DMS153 treated with DMSO at 0.1 percent for 48 hours (cell line): ENCODE results near the gene CHRNB2.

Experiments used
- DNase-seq: peaks from one replicate; lab custom pipeline; 2025; ENCODE audit not compliant: unreplicated experiment; lab: John Stamatoyannopoulos, UW

Gene CHRNB2

DNA sequence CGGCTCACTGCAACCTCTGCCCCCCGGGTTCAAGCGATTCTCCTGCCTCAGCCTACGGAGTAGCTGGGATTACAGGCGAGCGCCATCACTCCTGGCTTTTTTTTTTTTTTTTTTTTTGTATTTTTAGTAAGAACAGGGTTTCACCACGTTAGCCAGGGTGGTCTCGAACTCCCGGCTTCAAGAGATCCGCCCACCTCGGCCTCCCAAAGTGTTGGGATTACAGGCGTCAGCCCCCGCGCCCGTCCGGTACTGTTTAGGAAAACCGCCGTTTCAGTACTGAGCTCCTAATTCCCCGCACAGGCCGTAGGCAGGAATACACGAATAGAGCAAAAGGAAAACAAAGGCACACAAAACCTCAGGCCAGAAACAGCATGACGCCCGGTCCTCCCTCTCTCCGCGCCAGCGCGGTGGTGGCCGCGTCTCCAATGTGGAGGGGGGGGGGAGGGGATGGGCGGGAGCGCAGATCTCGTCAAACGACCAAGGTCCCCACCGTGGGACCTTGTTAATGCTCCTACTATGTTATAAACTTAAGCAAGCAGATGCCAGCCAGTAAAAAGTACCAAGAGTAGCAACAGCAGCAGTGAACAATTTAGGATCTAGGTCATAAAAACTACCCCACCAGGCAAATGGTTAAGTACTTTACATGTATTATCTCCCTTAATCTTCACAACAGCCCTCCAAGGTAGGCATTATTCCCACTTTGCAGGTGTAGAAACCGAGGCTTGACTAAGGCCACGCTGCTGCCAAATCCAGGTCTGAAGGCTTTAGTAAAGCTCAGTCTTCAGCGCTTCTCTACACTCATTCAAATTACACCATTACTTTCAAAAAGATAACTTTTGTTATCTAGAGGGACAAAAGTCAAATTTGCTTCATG is 41.1 kb downstream of the CHRNB2 start:
- DNase-seq: peak; percentile 58

DNA sequence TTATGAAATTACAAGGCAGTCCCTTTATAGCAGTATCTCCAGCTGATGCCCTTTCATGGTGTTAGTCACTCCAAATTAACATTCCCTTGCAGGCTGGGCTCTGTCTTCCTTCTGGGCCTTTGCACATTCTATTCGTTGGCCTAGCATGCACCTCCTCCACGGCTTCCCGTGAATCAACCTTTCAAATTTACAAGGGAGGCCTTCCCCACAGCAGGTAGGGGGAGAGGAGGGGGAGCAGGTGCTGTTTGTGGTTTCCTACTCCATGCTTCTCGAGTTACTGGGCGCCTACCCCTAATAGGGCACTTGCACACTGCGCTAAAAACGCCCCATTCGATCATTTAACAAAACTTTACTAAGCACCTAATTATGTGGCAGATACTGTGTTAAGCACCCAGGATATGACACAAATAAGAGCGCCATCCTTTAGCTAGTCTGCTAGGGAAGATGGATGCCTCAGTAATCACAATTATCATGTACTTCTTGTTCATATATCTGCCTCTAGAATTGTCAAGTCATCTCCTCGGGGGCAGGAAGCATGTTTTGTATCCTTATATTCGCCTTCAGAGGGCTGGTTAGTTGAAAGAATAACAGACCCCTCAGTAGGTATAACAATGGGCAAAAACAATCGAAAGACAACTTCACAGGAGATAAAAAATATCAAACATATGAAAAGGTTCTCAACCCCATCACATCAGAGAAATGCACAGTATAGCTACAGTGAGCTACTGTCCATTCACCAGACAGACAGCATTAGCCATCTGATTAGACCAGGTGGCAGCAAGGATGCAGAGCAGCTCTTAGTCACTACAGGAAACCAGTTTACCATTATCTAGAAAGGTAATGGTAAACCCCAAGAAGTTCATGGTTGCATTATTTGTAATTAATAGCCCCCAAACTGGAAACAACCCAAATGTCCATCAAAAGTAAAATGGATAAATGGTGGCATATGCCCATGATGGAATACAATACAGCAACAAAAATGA is 42.1 kb downstream of the CHRNB2 start:
- DNase-seq: peak; percentile 43

DNA sequence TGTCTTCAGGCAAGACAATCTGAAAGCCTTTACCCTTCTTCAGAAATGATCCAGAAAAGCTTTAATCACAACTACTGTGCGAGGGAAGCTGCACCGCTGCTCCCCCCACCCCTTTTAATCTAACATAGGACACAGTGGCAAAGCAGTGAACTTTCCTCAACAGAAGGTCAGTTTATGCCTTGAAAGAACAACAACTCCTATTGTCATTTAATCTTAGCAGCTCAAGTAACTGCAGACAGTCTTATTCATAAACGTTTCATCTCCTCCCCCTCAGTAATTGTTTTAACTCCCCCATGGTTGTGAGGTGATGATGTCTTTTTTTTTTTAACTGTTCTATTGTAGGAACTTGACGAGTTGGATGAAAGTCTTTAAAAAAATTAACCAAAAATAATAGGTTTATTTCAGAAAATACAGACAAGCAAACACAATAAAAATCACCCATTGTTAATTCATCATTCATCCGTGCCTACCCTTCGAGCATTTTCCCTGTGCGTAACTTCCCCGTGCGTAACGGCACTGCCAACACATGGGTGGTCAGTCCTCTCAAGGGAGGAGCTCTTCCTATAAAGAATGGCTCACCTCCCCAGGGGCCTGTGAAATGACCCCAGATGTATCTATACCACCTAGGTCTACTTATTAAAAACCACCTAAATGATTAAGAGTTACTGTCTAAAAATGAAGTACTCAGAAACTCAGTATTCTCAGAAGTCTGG is 43.7 kb downstream of the CHRNB2 start:
- DNase-seq: no peak

GRCh38 chr1:154614247-154614646 is 46.7 kb downstream of the CHRNB2 start:
- DNase-seq: no peak

DNA sequence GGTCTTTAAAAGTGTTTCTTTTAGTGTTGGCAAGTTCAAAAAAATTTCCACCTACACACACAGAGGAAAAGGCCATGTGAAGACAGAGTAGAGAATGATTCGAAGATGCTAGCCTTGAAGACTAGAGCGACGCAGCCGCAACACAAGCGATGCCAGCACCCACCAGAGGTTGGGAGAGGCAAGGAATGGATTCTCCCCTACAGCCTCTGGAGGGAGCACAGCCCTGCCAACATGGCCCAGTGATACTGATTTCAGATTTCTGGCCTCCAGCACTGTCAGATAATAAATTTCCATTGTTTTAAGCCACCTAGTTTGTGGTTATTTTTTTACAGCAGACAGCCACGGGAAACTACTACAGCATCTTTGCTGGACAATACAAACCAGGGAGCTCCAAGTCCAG is 47.3 kb downstream of the CHRNB2 start:
- DNase-seq: no peak

DNA sequence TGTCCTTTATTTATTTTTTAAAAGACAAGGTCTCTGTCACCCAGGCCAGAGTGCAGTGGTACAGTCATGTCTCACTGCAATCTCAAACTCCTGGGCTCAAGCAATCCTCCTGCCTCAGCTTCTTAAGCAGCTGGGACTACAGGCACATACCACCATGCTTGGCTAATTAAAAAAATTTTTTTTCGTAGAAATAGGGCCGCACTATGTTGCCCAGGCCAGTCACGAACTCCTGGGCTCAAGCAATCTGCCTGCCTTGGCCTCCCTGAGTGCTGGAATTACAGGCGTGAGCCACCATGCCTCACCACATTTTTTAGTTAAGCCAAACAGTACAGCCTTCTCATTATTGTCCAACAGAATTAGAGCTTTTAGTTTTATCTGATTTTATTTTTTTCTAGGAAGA is 47.8 kb downstream of the CHRNB2 start:
- no peak for DNase-seq

- no peak for DNase-seq
Observed at GRCh38 chr1:154616659-154617345, 49.2 kb downstream of the CHRNB2 start.

DNA sequence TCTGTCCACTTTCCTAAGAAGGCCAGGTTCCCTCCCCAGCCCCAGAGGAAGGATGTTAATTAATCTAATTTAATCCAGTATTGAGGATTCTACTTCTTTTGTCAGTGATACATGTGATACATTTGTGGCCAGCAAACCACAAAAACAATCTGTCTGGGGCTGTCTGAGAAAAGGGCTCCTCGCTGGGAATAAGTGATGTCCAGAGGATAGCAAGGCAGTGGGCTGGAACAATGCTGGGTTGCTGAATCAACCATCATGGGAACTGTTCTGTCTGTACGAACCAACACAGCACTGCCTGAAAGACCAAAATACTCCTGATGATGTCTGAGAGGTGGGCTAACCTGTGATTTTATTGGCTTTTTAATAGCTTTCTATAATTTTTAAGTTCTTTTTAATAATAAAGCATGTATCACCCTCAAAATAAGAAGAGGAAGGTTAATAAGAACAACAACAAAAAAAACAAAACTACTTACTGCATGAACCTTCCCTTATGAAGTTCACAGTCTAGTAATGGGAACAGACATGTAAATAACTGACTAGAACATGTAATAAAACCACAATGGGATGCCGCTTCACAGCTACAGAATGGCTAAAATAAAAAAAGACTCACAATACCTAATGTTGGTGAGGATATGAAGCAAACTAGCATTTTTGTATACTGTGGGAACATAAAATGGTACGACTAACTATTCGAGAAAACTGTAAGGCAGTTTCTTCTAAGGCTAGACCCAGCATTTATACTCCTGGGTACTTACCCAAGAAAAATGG is 51.8 kb downstream of the CHRNB2 start:
- DNase-seq: no peak

DNA sequence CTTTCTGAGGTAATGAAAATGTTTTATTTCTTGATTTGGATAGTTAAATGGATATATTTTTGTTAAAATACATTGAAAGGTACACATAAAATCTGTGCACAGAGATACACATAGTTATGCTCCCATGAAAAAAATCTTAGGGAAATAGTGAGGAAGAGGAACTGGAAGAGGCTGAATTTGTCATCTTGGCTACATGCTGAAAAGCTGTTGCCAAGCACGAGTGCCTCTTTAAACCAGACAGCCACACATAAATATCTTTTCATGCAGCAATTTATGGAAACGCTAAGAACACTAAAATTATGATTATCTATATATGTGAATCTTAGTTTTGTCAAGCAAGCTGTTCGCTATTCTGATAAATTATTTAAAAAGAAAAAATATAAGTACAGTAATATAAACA is 53.2 kb downstream of the CHRNB2 start:
- DNase-seq: no peak

- no peak for DNase-seq
Observed at GRCh38 chr1:154621875-154622274, 54.3 kb downstream of the CHRNB2 start.

- DNase-seq: no peak
Observed at GRCh38 chr1:154622503-154623039, 55.0 kb downstream of the CHRNB2 start.

GRCh38 chr1:154623358-154623757 is 55.8 kb downstream of the CHRNB2 start:
- DNase-seq: no peak

- no peak for DNase-seq
Observed at GRCh38 chr1:154624746-154625643, 57.4 kb downstream of the CHRNB2 start.

DNA sequence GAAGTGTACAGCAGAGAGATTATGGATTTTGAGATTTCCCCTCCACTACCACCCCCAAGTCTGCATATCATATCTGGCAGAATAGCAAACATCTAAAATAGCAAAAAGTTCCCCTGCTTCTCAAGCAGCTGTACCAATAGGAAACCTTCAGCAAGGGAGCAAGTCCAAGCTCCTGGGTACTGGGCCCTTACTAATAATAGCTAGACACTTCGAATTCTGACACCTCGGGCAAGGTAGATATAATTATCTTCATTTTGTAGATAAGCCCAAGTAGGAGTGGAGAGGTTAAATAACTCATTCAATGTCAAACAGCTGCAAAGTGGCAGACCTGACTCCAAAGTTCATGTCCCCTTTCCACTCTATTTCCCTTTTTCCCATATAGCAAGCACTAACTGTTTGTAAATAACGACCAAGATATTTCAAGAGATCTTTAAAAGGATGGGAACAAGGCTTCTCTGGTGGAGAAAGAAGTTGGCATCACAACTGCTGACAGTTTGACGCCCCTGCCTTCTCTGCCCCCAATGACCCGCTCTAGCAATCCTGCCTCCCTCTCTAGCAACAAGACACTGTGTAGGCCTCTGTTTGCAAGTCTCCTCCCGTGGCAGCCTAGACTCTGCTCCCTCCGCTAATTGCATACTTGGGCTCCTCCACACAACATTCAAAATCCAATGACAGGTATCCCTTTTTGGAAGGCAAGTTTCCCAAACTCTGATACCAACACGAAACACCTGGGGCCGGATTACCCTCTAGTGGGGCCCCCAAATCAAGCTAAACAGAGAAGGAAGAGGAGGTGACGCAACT is 59.1 kb downstream of the CHRNB2 start:
- no peak for DNase-seq

DNA sequence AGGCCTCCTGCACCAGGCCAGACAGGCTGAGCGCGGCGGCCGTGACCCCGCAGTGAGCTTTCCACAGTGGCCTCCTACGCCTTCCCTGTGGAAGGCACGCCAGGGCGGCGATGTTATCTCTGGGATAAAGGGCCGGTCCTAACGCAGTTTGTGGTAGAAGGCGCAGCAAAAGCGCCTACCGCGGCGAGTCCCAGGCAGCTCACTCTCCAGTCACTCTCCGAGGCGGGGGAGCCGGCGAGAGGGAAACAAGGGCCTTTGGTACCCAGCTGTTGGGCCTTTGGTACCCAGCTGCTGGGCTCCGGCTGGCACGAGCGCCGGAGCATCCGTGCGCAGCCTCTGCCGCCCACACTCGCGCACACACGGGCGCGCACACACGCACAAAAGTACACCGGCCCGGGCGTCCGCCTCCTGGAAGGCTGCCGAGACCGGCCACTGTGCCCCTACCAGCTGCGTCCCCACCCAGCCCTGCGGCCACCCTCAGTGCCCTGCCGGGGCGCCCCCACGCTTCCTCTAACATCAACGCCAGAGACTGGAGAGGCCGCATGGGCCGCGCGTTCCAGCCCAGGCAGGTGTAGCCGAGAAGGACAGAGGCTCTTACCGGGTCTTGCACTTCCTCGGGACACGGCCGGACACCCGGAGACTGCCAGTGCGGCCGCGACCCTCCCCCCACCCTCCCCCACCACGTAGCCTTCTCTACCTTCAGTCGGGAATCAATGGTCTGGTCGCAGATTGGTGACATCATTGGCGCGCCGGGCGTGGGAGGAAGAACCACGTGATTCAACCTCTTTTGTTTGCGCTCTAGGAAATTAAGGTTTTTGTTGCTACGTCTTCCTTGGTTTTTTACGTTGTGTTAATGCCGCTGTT is 59.9 kb downstream of the CHRNB2 start:
- peak; percentile 92 for DNase-seq

- no peak for DNase-seq
Observed at GRCh38 chr1:154628121-154628405, 60.5 kb downstream of the CHRNB2 start.

- no peak for DNase-seq
Observed at GRCh38 chr1:154629061-154629674, 61.6 kb downstream of the CHRNB2 start.
